ENCODE data around the gene DNM1L.

Gene DNM1L

GRCh38 chr12:32756476-32757066 is 77.5 kb downstream of the DNM1L start:
- H3K27ac ChIP-seq, result peak overlapping the region; percentile 97; the same call in 1 of the 2 replicates
- TF ChIP-seq, protein P1, sequence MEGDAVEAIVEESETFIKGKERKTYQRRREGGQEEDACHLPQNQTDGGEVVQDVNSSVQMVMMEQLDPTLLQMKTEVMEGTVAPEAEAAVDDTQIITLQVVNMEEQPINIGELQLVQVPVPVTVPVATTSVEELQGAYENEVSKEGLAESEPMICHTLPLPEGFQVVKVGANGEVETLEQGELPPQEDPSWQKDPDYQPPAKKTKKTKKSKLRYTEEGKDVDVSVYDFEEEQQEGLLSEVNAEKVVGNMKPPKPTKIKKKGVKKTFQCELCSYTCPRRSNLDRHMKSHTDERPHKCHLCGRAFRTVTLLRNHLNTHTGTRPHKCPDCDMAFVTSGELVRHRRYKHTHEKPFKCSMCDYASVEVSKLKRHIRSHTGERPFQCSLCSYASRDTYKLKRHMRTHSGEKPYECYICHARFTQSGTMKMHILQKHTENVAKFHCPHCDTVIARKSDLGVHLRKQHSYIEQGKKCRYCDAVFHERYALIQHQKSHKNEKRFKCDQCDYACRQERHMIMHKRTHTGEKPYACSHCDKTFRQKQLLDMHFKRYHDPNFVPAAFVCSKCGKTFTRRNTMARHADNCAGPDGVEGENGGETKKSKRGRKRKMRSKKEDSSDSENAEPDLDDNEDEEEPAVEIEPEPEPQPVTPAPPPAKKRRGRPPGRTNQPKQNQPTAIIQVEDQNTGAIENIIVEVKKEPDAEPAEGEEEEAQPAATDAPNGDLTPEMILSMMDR (conservative IDR thresholded peaks at IDR 0.05), result peak; percentile 48
- TF ChIP-seq ZFX (IDR thresholded peaks at IDR 0.05), result no peak

DNA sequence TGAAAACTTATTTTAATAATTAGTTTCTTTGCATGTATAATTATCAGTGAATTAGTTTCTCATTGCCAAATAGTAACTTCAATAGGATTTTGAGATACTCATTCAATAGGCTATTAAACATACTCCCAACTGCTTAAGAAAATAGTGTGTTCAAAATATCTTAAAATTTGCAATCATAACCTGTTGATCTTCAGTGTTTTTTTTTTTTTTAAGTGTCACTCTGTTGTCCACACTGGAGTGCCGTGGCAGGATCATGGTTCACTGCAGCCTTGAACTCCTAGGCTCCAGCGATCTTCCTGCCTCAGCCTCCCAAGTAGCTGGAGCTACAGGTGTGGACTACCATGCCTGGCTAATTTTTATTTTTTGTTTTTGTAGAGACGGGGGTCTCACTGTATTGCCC is 78.1 kb downstream of the DNM1L start:
- TF ChIP-seq ZFX (IDR thresholded peaks at IDR 0.05), result no peak
- TF ChIP-seq, protein P1 (conservative IDR thresholded peaks at IDR 0.05), result no peak

DNA sequence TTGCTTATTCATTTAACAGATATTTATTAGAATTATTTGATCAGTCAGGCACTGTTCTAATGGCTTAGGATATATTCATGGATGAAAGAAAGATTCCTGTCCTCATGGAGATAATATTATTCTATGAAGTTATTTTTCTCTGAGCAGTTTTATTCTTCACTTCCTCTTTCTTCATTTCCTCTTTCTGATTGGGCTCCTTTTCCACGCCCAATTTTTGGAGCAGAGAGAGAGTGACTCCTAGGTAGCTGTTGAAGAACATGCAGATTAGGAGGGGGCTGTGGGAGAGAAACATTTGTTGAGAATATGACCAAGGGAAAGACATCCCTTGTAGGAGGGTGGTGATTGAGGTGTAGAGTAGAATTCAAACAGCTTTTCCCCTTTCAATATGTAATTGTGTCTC is 82.6 kb downstream of the DNM1L start:
- H3K27ac ChIP-seq, result no peak overlapping the region
- TF ChIP-seq, protein P1 (conservative IDR thresholded peaks at IDR 0.05), result no peak
- TF ChIP-seq ZFX (IDR thresholded peaks at IDR 0.05), result no peak

More for the DNA sequence above, 78.1 kb downstream of the DNM1L start:
- H3K27ac ChIP-seq, result no peak overlapping the region

GRCh38 chr12:32765906-32766305 is 86.8 kb downstream of the DNM1L start:
- H3K27ac ChIP-seq, result no peak overlapping the region
- TF ChIP-seq, protein P1 (conservative IDR thresholded peaks at IDR 0.05), result no peak
- no peak for TF ChIP-seq ZFX (IDR thresholded peaks at IDR 0.05)

GRCh38 chr12:32768518-32768917 is 89.4 kb downstream of the DNM1L start:
- no peak overlapping the region for H3K27ac ChIP-seq
- TF ChIP-seq, protein P1 (conservative IDR thresholded peaks at IDR 0.05), result no peak
- no peak for TF ChIP-seq ZFX (IDR thresholded peaks at IDR 0.05)

DNA sequence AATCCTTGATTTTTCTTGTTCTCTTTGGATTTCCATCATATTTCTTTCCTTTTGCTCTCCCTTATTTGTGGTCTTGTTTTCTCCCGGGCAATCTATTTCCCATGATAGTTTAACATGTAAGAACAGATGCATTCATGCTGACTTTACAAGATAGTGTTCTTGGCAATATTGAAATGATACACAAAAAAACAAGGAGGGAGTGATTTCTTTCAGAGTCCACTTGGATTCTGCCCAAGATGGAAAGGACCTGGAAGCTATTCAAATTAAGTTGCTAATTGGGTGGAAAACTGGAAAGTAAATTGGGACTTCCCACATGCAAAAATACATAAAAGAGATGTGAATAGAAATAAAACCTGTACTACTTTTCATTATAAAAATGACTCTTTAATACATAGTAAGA is 91.0 kb downstream of the DNM1L start:
- TF ChIP-seq, protein P1 (conservative IDR thresholded peaks at IDR 0.05), result no peak
- no peak for TF ChIP-seq ZFX (IDR thresholded peaks at IDR 0.05)
- no peak overlapping the region for H3K27ac ChIP-seq

- H3K27ac ChIP-seq, result no peak overlapping the region
- TF ChIP-seq, protein P1 (conservative IDR thresholded peaks at IDR 0.05), result no peak
- TF ChIP-seq ZFX (IDR thresholded peaks at IDR 0.05), result no peak
These were observed 94.6 kb downstream of the DNM1L start for GRCh38 chr12:32773691-32774090.
